Neural crest cell (in vitro differentiated cells): ENCODE data around the gene CDC45. TPM values are rescaled to one million over a fixed set of nuclear protein-coding genes. Genes with fewer than 3 reads are reported as not detected.

ENCODE experiments used
- DNase-seq: peaks from one replicate; pipeline ENCODE4 v3.0.0; 2021; ENCODE audit warnings: low read depth, mixed read lengths, low spot score
- H3K27ac Mint-ChIP-seq: one replicate; pipeline ENCODE4 v1.8.0; 2021; ENCODE audit warnings: mild to moderate bottlenecking, mixed read lengths; ENCODE audit not compliant: unreplicated experiment
- H3K27me3 Mint-ChIP-seq: 2 replicates; pipeline ENCODE4 v1.8.0; 2021; ENCODE audit warnings: low read depth, mild to moderate bottlenecking, mixed read lengths
- H3K36me3 Mint-ChIP-seq: 2 replicates; pipeline ENCODE4 v1.8.0; 2021; ENCODE audit warnings: low read depth, mild to moderate bottlenecking, mixed read lengths
- H3K4me1 Mint-ChIP-seq: 2 replicates; pipeline ENCODE4 v1.8.0; 2021; ENCODE audit warnings: mixed read lengths
- H3K4me3 Mint-ChIP-seq: one replicate; pipeline ENCODE4 v1.8.0; 2021; ENCODE audit warnings: mild to moderate bottlenecking, mixed read lengths
- H3K9me3 Mint-ChIP-seq: 2 replicates; pipeline ENCODE4 v1.8.0; 2021; ENCODE audit warnings: mixed read lengths
- CTCF ChIP-seq: fragments of 200-600 bp; sonication (generic); conservative IDR thresholded peaks from 2 replicates; pipeline ENCODE4 v1.5.0; 2021; ENCODE audit warnings: antibody characterized with exemption, mild to moderate bottlenecking
- total RNA-seq: library from RNA; stranded (reverse); gene quantifications from 2 replicates; pipeline ENCODE4 v1.2.1, GENCODE V29; 2021

Gene CDC45
- total RNA-seq, 1 donor from 2014 or later: 49.8 TPM

- no peak for TF ChIP-seq CTCF
- no peak overlapping the region for H3K27ac Mint-ChIP-seq
- no peaks in the 10 kb centered on the region for H3K27me3 Mint-ChIP-seq
- peaks cover 5% of the 10 kb centered on the region for H3K36me3 Mint-ChIP-seq
- no peaks in the 10 kb centered on the region for H3K9me3 Mint-ChIP-seq
- no peak overlapping the region for H3K4me3 Mint-ChIP-seq
- no peaks in the 10 kb centered on the region for H3K4me1 Mint-ChIP-seq
- no peak for DNase-seq
Measured at GRCh38 chr22:19467912-19468311, 11.8 kb upstream of the CDC45 start.

- Mint-ChIP-seq H3K9me3 (no peaks in the 10 kb centered on the region), H3K4me3 (no peak overlapping the region), H3K4me1 (no peaks in the 10 kb centered on the region), H3K27me3 (no peaks in the 10 kb centered on the region), H3K36me3 (peaks cover 7% of the 10 kb centered on the region), H3K27ac (no peak overlapping the region)
- no peak for DNase-seq
- no peak for TF ChIP-seq CTCF
Measured at GRCh38 chr22:19469421-19469820, 10.3 kb upstream of the CDC45 start.

- no peak for DNase-seq
- TF ChIP-seq CTCF: no peak
- Mint-ChIP-seq H3K4me3 (no peak overlapping the region), H3K36me3 (peaks cover 7% of the 10 kb centered on the region), H3K27me3 (no peaks in the 10 kb centered on the region), H3K9me3 (no peaks in the 10 kb centered on the region), H3K27ac (no peak overlapping the region), H3K4me1 (no peaks in the 10 kb centered on the region)
Measured at GRCh38 chr22:19470010-19470409, 9.7 kb upstream of the CDC45 start.

- DNase-seq: no peak
- Mint-ChIP-seq H3K27ac (no peak overlapping the region), H3K4me3 (no peak overlapping the region), H3K27me3 (no peaks in the 10 kb centered on the region), H3K36me3 (peaks cover 7% of the 10 kb centered on the region), H3K4me1 (no peaks in the 10 kb centered on the region), H3K9me3 (no peaks in the 10 kb centered on the region)
- TF ChIP-seq CTCF: no peak
Measured at GRCh38 chr22:19471572-19471971, 8.1 kb upstream of the CDC45 start.

GRCh38 chr22:19472233-19472632 lies 7.5 kb upstream of the CDC45 start:
- DNase-seq: no peak
- Mint-ChIP-seq H3K4me1 (peaks cover 3% of the 10 kb centered on the region), H3K36me3 (peaks cover 7% of the 10 kb centered on the region), H3K4me3 (no peak overlapping the region), H3K27me3 (no peaks in the 10 kb centered on the region), H3K27ac (no peak overlapping the region), H3K9me3 (no peaks in the 10 kb centered on the region)
- TF ChIP-seq CTCF: no peak

GRCh38 chr22:19473578-19473977 lies 6.1 kb upstream of the CDC45 start:
- no peaks in the 10 kb centered on the region for H3K9me3 Mint-ChIP-seq
- no peak for DNase-seq
- peaks cover 14% of the 10 kb centered on the region for H3K4me1 Mint-ChIP-seq
- peaks cover 5% of the 10 kb centered on the region for H3K36me3 Mint-ChIP-seq
- no peaks in the 10 kb centered on the region for H3K27me3 Mint-ChIP-seq
- no peak overlapping the region for H3K27ac Mint-ChIP-seq
- peak; percentile 21 for TF ChIP-seq CTCF
- H3K4me3 Mint-ChIP-seq: no peak overlapping the region
